Retina (tissue), 1 donor: ENCODE results near the gene ATP12A.
"Not testable (repeated sequence)": the region's sequence is repeated elsewhere in the genome, so short reads cannot be mapped to it uniquely, and the experiment has no call there.

ENCODE experiments used
- DNase-seq: peaks from one replicate; pipeline ENCODE4 v3.0.0-alpha.2; 2016

The ATP12A gene

DNA sequence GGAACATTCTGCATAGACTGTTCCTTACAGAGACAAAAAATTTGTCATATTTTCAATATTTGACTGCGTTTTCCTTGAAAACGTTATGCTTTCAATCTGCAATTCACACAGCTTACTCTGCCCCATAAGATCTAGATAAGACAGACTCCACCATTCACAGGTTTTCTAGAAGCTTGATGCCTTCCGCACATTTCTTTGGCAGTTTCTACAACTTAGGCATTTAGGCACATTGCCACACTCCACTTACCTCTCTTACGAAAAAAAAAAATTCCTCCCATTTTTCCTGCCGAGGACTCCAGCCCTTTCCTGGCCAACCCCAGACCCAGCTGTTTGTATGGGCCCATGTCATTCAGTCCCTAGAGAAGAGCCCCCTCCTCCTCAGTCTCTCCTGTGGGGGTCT, 11.2 kb downstream of the ATP12A start:
- no peak for DNase-seq

DNA sequence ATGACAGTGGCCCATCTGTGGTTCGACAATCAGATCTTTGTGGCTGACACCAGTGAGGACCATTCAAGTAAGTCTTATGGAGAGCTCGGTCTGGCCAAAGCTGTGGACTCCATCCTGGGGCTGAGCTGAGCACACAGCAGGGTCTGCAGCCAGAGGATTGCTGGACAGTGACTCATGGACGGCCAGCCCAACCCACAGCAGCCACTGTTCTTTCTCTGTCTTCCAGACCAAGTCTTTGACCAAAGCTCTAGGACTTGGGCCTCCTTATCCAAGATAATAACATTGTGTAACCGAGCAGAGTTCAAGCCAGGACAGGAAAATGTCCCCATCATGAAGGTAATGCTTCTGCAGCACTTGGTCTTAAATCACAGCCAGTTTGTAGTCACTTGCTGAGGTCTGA, 12.4 kb downstream of the ATP12A start:
- no peak for DNase-seq

DNA sequence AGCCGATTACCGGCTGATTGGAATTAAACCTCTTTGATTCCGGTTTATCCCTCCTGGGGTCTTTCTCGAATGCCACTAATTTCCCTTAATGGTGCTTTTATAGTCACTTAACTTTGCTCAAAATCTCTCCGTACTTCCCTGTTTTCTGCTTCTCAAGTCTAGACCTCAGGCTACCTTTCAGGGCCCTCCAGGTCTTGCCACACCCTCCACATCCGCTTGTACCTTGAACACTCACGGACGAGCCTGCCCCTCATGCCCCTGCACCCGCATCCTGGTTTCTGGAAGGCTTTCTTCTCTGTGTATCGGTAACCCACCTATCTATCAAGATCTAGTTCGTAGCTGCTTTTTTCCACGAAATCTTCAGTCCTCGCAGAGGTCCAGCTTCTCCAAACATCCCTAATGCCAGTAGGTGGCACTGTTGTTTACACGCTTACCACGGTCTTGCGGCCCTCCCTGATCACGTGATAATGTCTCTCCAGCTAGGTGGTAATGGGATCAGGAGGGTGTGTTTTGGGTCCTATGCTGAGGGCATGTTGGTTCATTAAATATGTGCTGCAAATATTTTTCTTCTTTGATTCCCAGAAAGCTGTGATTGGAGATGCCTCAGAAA, 13.8 kb downstream of the ATP12A start:
- peak; percentile 64 for DNase-seq

DNA sequence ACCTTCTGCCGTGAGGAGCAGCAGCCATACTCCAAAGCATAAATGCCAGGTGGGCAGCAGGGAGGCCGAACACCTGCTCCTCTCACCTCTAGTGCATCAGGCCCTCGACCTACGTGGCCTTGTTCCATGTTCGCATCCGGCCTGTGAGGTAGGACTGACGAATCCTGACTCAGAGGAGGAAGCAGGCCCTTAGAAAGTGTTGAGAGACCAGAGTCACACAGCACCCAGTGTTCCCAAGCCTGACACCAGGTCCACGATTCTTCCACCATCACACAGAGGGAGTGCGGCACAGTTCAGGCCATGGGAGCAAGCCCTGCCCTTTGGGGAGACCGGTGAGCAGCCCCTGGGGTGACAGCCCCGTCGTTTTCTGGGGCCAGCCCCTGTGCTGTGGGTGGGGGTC, 14.7 kb downstream of the ATP12A start:
- no peak for DNase-seq

DNA sequence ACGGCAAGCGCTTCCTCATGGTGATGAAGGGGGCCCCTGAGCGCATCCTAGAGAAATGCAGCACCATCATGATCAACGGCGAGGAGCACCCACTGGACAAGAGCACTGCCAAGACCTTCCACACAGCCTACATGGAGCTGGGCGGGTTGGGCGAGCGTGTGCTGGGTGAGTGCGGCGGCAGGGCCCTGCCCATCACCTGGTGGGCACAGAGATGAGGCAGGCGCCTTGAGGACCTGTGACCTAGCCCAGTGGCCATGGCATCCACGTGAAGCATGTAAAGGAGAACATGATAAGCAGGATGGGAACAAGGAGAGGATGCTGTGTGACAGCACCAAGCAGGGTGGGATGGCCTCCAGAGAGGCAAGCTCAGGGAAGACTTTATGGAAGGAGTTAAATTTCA, 18.5 kb downstream of the ATP12A start:
- DNase-seq, result no peak

DNA sequence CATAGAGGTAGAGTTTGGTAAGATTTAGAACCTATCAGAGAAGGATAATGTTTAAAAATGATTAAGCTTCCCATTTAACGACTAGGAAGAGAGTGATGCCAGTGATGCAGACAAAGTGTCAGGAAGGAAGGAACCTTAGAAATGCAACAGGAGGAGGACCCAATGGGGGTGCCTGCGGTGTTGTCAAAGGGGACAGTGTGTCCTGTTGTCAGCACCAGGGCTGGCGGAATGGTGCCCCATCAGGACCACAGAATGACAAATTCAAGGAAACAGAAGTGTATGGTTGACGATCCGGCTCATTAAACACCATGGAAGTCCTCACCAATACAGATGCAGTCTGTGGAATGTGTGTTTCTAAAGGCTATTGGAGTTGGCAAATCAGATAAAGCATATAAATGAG, 19.3 kb downstream of the ATP12A start:
- DNase-seq, result no peak

DNA sequence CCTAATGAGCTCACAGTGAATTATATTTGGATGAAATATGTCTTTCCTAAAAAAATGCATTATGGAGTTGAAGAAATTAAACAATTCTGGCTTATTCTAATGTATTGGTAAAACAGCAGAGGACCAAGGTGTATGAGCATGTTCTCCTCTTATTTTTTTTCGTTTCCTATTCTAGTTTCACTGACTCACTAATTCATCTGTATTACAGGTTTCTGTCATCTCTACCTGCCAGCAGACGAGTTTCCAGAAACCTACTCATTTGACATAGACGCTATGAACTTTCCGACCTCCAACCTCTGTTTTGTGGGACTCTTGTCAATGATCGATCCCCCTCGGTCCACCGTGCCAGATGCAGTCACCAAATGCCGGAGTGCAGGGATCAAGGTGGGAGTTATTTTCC, 20.3 kb downstream of the ATP12A start:
- DNase-seq, result no peak

DNA sequence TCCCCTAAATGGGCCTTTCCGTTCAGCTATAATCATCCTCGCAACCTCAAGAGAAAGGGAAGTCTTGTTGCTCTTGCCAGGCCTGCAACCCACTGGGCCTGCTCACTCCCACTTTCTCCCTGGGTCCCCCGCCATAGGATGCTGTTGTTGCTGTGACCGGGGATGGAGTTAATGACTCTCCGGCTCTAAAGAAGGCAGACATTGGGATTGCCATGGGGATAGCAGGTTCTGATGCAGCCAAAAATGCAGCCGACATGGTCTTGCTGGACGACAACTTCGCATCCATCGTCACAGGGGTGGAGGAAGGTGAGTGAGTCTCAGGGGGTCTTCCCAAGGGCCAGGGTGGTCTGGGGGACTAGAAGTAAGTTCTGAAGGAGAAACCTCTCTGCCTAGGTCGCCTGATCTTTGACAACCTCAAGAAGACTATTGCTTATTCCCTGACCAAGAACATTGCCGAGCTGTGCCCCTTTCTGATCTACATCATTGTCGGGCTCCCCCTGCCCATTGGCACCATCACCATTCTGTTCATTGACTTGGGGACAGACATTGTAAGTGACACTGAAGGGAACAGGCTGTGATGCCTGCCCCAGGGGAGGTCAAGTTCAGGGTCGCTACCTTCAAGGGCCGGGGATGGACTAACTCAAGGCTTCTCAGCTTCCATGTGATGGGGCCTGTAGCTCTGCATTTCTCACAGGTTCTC, 26.8 kb downstream of the ATP12A start:
- no peak for DNase-seq

DNA sequence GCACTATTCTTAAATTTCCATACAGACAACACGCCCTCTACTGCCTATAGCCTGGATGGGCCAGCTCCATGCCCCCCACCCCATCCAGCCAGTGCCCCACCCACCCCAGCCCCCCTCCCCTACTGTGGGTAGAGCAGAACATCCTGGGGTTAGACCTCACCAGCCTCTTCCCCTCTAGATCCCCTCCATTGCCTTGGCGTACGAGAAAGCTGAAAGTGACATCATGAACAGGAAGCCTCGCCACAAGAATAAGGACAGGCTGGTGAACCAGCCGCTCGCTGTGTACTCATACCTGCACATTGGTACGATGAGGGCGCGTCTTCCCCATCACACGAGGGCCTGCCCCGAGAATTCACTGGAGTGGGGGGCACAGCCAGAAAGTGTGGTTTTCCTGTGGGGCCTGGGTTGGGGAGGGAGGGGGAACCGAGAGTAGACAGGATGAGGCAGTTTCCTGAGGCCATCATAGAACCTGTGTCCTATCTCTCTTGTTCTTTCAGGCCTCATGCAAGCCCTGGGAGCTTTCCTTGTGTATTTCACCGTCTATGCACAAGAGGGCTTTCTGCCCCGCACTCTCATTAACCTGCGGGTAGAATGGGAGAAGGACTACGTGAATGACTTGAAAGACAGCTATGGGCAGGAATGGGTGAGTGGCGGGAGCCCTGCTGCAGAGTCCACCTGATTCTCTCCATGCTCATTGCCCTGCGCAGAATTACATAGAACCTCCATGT, 29.1 kb downstream of the ATP12A start:
- DNase-seq, result no peak

DNA sequence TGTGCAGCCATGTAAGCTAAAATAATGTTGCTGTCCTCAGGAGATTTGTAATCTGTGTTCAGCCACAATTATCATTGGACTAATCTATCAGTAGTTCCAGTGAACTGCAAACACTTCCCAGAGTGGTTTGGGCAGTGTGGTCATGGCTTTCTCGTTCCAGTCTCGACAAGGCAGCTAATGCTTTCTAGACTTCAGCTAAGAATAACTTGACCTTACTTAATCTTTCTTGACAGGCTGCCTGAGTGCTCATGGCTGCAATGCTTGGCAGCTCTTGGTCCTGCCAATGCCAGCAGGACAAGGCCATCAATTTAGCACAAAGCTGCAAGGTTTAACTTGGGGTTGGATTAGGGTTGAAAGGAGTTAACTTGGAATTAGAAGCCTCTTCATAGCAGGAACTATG, 32.8 kb downstream of the ATP12A start:
- DNase-seq, result peak; percentile 71

DNA sequence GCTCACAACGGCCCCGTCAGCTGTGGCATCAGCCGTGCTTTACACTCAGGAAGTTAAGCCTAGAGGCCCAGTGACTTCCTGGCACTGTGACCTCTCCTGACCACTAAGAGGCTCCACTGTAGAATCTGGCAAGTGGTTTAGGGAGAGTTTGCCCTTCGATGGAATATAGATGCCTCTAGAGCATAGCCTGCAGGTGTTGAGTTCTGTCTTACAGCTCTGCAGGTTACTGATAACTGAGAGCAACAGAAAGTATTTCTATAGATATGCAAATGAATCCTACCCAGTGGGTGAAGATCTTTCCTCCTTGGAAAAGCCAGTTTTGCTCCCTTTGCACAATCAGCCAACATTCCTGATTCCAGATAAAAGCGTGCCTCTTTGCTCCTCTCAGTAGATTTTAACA, 35.8 kb downstream of the ATP12A start:
- DNase-seq, result no peak

DNA sequence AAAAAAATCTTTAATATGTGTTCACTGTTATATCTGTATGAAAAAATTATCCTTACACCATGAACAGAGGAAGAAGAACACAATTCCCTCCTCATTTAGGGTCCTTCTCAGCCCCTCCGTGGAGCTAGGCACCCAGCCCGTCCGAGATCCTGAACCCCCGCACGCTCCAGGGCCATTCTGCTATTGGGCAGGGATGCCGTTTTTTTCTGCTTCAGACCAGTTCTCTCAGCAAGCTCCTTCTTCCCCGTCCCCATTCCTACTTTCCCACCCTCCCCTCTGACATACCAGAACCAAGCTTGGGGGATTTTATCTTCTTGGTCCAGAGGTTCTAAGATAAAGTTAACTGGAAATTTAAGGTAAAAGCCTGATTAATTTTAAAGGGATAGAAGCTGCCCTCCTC, 36.2 kb downstream of the ATP12A start:
- DNase-seq, result no peak

DNA sequence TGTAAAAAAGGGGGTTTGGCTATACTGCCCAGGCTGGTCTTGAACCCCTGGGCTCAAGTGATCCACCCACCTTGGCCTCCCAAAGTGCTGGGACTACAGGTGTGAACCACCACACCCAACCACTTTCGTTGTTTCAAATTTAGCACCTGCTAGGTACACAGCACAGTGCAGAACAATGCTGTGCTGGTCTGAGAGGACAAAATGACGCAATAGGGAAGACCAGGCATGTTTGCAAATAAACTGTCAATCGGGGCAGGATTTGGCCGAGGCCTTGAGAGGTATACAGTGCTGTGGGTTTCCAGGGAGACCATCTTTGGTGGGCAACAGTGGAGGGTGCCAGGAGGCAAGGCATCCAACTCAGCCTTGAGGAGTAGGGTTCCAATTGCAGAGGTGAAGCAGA, 37.0 kb downstream of the ATP12A start:
- DNase-seq, result no peak

DNA sequence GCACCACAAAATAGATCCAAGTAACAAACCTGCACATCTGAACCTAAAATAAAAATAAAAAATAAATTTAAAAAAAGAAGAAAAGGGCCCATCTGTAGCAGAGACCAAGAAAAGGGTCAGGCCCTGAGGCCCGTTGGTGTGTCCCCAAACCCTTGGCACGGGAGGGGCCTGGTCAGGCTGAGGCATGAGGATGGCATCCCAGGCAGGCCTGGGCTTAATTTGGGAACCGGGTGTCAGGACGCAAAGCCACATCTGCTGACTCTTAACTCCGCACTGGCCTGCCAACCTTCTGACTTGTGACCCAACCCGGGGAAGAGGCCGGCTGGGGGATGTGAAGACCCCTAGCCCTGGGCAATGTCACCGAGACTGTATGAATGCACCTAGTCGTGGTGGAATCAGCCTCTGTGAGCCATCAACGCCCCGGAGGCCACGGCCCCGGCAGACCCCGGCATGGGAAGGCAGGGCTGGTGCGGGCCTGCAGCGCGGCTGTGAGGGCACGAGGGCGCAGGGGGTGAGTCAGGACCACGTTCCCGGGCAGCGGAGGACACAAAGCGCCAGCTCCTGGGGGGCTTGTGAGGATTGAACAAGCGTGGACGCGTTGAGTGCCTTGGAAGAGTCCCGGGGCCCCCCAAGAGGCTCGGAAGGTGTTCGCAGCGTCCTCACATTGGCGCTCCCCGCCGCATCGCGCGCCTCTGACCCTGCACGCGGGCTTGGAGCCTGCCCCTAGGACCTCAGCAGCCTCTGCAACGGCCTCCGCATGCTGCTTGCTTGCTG, 38.2 kb downstream of the ATP12A start:
- no peak for DNase-seq

DNA sequence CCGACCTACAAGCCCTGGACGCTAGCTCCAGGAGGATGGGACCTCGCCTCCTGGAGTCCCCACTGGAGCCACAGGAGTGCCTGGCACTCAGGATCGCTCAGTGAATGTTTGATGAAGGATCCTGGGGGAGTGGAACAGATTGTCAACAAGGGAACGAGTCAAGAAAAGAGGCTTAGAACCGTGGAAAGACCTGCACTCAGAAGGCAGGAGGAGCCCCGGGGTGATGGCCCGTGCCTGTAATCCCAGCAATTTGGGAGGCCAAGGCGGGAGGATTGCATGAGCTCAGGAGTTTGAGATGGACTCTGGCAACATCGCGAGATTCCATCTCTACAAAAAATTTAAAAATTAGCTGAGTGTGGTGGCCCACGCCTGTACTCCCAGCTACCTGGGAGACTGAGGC, 38.9 kb downstream of the ATP12A start:
- DNase-seq, result no peak

DNA sequence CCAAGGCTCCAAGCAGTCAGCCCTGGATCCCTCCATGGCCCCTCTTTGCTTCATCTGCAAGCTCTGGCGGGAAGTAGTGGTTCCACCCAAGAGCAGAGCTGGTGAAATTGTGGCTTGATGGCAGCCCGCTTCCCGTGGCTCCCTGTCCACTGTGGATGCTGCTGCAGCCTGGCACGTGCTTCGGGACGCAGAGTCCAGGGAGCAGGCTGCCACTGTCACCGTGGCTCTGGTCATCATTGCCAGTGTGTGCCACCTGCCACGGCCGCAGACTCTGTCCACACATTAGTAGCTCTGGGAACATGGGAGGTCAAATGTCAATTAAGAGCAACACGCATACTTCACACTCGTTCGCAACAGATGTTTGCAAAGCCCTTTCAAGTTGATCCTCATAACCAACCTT, 43.0 kb downstream of the ATP12A start:
- no peak for DNase-seq

DNA sequence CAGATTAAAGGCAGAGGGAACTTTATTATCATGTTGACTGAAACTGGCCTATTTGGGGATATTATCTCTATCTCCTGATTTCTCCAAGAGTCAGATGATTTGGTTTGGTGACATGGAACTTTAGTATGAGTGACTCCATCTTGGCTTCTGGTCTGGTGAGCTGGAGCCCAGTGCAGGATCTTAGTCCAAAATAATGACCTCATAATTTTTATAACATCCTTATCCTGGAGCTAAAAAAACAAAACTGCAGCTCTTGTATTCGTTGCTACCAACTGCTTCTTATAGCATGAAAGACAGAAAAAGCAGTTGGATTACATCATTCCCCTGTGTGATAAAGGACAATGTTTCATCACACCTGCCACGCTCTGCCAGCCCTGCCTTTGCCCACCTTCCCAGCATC, 44.5 kb downstream of the ATP12A start:
- no peak for DNase-seq

DNA sequence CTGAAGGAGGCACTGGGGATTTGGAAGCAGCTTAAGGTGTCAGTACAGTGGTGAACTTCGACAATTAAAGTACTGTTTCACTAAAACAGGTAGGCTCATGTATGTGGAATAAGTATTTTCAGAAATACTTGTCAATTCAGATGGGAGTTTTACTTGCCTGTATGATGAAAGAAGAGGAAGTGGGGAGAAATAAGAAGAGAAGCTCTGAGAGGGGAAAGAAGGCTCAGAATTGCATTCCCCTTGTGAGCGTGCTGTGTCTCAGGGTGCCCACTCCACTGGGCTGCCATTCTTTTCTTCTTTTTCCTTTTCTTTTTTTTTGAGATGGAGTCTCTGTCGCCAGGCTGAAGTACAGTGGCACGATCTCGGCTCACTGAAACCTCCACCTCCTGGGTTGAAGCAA, 45.2 kb downstream of the ATP12A start:
- no peak for DNase-seq

DNA sequence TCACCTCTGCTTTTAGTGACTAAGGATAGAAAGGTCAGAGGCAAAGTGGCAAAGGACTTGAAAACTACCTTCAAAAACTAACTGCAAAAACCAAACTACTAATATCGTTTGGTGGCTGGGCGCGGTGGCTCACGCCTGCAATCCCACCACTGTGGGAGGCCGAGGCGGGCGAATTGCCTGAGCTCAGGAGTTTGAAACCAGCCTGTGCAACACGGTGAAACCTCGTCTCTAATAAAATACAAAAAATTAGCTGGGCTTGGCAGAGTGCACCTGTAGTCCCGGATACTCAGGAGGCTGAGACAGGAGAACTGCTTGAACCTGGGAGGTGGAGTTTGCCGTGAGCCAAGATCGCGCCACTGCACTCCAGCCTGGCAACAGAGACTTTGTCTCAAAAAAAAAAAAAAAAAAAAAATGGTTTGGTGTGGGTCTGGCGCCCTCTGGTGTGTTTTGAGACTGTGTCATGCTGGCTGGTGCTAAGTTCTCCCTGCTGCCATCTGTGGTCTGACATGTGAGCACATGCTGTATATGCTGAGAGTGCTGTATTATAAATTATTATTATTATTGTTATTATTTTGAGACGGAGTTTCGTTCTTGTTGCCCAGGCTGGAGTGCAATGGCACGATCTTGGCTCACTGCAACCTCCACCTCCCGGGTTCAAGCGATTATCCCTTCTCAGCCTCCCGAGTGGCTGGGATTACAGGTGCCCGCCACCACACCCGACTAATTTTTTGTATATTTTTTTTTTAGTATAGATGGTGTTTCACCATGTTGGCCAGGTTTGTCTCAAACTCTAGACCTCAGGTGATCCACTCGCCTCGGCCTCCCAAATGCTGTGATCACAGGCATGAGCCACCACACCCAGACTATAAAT, 47.8 kb downstream of the ATP12A start:
- DNase-seq, result peak; percentile 86

DNA sequence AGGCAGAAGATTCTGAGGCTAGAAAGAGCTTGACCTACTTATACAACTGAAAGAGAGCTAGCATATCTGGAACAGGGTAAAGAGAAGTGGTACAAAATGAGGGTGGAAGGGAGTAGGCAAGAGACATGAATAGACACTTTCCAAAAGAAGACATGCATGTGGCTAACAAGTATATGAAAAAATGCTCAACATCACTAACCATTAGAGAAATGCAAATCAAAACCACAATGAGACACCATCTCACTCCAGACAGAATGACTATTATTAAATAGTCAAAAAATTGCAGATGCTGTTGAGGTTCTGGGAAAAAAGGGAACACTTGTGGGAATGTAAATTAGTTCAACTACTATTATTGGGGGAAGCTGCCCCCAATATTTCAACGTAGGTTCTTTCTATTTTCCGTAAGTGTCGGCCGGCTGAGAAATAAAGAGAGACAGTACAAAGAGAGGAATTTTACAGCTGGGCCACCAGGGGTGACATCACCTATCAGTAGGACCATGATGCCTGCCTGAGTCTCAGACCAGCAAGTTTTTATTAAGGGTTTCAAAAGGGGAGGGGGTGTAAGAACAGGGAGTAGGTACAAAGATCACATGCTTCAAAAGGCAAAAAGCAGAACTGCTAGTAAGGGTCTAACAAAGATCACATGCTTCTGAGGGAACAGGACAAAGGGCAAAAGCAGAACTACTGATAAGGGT, 50.8 kb downstream of the ATP12A start:
- not testable (repeated sequence) for DNase-seq

DNA sequence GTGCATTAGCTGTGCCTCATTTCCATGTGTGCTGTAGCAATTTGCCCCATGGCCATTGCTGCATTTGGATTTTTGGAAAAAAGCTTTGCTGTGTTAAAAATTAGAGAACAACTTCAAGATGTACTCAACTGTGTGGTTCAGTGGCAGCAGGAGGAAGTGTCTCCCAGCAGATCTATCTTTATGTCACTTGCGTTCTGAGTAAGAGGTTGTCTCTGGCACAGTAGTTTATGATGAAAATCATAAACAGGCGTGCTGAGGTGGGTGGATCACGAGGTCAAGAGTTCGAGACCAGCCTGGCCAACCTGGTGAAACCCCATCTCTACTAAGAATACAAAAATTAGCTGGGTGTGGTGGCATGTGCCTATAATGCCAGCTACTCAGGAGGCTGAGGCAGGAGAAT, 54.7 kb downstream of the ATP12A start:
- no peak for DNase-seq

DNA sequence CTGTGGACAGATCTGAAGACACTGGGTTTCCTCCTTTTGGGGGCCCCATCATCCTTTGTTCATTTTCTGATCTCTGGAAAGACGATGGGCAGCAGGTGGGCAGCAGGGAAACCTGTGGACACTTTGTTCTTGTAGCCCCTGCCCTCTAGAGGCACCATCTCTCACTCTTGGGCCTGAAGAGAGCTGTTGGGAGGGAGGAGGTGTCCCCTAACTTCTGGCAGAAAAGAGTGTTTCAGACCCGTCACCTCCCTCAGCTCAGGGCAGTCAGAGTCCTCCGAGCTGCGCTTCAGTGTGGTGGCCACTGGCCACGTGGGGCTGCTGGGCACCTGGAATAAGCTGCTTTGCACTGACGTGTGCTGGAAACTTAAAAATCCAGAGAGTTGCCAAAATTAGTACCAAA, 56.8 kb downstream of the ATP12A start:
- no peak for DNase-seq
